Hepatocyte (in vitro differentiated cells): ENCODE results near the gene COL4A2.

Experiments used
- CTCF ChIP-seq: fragments of 200-600 bp; sonication (generic); IDR thresholded peaks from 2 replicates; pipeline ENCODE4 v1.5.1; 2016; ENCODE audit warnings: antibody characterized with exemption, mild to moderate bottlenecking; ENCODE audit not compliant: poor library complexity
- EZH2phosphoT487 ChIP-seq: fragments of 200-600 bp; sonication (generic); IDR thresholded peaks from one replicate; pipeline ENCODE4 v1.6.1; 2018; ENCODE audit warnings: antibody characterized with exemption, mild to moderate bottlenecking, low read depth, moderate library complexity; ENCODE audit not compliant: unreplicated experiment, severe bottlenecking

- TF ChIP-seq CTCF (no peak), EZH2phosphoT487 (no peak)
Observed at GRCh38 chr13:110419946-110420345, 112.9 kb downstream of the COL4A2 start.
